Epithelial cell of proximal tubule (primary cell): ENCODE data around the gene MPDU1. TPM values are rescaled to one million over a fixed set of nuclear protein-coding genes. Genes with fewer than 3 reads are reported as not detected.

Source experiments
- DNase-seq: peaks from one replicate; pipeline ENCODE4 v3.0.0-alpha.2; 2011; ENCODE audit warnings: low read depth
- H3K4me3 ChIP-seq: 2 replicates; pipeline ENCODE4 v1.5.1; 2011; ENCODE audit warnings: low read depth, mild to moderate bottlenecking, low read length
- CTCF ChIP-seq: conservative IDR thresholded peaks from 2 replicates; pipeline ENCODE4 v1.5.1; 2012; ENCODE audit warnings: low read depth, mild to moderate bottlenecking, low read length
- total RNA-seq: library from RNA; depleted of rRNA; stranded (reverse); fragments of >200 nt; gene quantifications from 2 replicates; pipeline ENCODE4 v1.2.3, GENCODE V29; 2015

MPDU1 gene
- total RNA-seq, 1 donor from 2014 or later: 236 TPM

GRCh38 chr17:7632492-7632894 is 48.8 kb downstream of the MPDU1 start:
- TF ChIP-seq CTCF: peak; percentile 67
- H3K4me3 ChIP-seq: no peak overlapping the region
- no peak for DNase-seq

DNA sequence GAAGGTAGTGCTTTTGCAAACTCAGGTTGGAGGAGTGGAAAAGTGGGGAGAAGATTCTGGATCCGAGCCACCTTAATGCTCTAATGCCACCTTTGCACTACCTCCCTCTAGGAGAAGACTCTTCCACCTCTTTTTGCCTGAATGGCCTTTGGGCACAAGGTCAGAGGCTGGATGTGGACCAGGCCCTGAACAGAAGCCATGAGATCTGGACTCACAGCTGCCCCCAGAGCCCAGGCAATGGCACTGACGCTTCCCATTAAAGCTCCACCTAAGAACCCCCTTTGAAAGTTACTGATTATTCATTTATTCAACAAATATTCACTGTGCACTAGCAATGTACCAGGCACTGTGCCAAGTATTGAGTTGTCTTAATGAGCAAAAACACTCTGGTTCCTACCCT is 49.4 kb downstream of the MPDU1 start:
- no peak for DNase-seq
- no peak for TF ChIP-seq CTCF

DNA sequence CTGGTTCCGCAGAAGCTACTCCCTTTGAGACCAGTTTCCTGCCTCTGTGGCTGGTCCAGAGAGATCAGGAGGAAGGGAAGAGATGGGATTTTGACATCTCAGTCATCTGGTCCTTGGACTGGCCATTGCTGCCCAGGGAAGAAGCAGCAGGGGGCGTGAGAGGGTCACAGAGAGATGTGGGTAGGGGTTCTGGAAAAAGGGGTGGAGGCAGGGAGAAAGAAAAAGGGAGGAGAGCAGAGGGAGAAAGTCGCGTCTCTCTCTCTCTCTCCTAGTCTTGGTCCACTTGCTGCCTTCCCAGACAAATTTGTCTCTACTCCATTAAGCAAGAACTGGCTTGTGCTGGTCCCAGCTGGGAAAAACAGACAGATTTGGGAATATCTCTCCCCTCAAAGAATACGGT is 50.7 kb downstream of the MPDU1 start:
- peak; percentile 72 for TF ChIP-seq CTCF
- DNase-seq: no peak
- no peak overlapping the region for H3K4me3 ChIP-seq

More for the DNA sequence above, 49.4 kb downstream of the MPDU1 start:
- no peak overlapping the region for H3K4me3 ChIP-seq

DNA sequence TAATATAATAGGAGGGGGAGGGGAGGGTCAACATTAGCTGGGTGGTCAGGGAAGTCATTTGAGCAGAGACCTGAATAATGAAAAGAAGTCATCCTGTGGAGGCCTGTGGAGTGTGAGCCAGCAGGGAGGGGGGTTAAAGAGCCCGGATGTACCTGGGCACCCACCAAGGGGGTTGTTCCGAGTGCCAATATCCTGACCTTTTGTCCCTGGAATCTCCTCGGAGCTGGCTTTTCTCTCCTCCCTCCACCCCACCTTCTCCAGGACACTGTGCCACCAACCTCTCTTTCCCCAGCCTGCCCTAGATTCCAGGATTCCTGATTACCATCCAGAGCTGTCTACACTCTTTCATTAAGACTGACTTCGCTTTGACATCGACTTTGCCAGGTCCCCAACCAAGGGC is 52.5 kb downstream of the MPDU1 start:
- no peak overlapping the region for H3K4me3 ChIP-seq
- TF ChIP-seq CTCF: no peak
- DNase-seq: no peak

Other genes with a start within 250 kb of the MPDU1 start
- 0.81 and 1.4 TPM in 2 replicates for gene ACAP1, start 247.3 kb upstream of the MPDU1 start, total RNA-seq
- 9.8 and 12.3 TPM in 2 replicates for gene KCTD11, start 231.7 kb upstream of the MPDU1 start, total RNA-seq
- not detected in 2 replicates for gene TMEM95, start 228.7 kb upstream of the MPDU1 start, total RNA-seq
- 5.4 and 7.3 TPM in 2 replicates for gene TNK1, start 202.8 kb upstream of the MPDU1 start, total RNA-seq
- gene PLSCR3, start 189.3 kb upstream of the MPDU1 start, total RNA-seq: 33.0 and 59.0 TPM in 2 replicates
- 134 and 163 TPM in 2 replicates for gene TMEM256, start 179.8 kb upstream of the MPDU1 start, total RNA-seq
- gene NLGN2, start 176.0 kb upstream of the MPDU1 start, total RNA-seq: 2.5 and 10.3 TPM in 2 replicates
- gene SPEM1, start 163.5 kb upstream of the MPDU1 start, total RNA-seq: not detected in 2 replicates
- not detected in 2 replicates for gene SPEM2, start 158.2 kb upstream of the MPDU1 start, total RNA-seq
- gene SPEM3, start 155.0 kb upstream of the MPDU1 start, total RNA-seq: not detected in 2 replicates
- gene TMEM102, start 148.4 kb upstream of the MPDU1 start, total RNA-seq: 24.6 and 25.0 TPM in 2 replicates
- gene FGF11, start 144.3 kb upstream of the MPDU1 start, total RNA-seq: 0.51 and 11.5 TPM in 2 replicates
- 21.3 and 30.7 TPM in 2 replicates for gene CHRNB1, start 138.8 kb upstream of the MPDU1 start, total RNA-seq
- gene ZBTB4, start 104.2 kb upstream of the MPDU1 start, total RNA-seq: 17.9 and 24.6 TPM in 2 replicates
- gene SLC35G6, start 102.4 kb upstream of the MPDU1 start, total RNA-seq: not detected in 2 replicates
- gene POLR2A, start 99.5 kb upstream of the MPDU1 start, total RNA-seq: 30.3 and 30.5 TPM in 2 replicates
- 25.2 and 31.8 TPM in 2 replicates for gene TNFSF12, start 34.8 kb upstream of the MPDU1 start, total RNA-seq
- 5.2 and 6.4 TPM in 2 replicates for gene TNFSF13, start 25.1 kb upstream of the MPDU1 start, total RNA-seq
- gene SENP3, start 21.9 kb upstream of the MPDU1 start, total RNA-seq: 62.9 and 113 TPM in 2 replicates
- gene CD68, start 4.2 kb upstream of the MPDU1 start, total RNA-seq: 10.7 and 16.7 TPM in 2 replicates
- gene SOX15, start 6.2 kb downstream of the MPDU1 start, total RNA-seq: 18.7 and 19.0 TPM in 2 replicates
- gene FXR2, start 31.0 kb downstream of the MPDU1 start, total RNA-seq: 49.9 and 53.6 TPM in 2 replicates
- gene SAT2, start 44.0 kb downstream of the MPDU1 start, total RNA-seq: 32.6 and 43.4 TPM in 2 replicates
- not detected in 2 replicates for gene SHBG, start 46.3 kb downstream of the MPDU1 start, total RNA-seq
- not detected in 2 replicates for gene ATP1B2, start 67.1 kb downstream of the MPDU1 start, total RNA-seq
- gene TP53, start 103.6 kb downstream of the MPDU1 start, total RNA-seq: 49.4 and 89.4 TPM in 2 replicates
- 14.9 and 41.6 TPM in 2 replicates for gene WRAP53, start 104.6 kb downstream of the MPDU1 start, total RNA-seq
- 0.94 and 1.7 TPM in 2 replicates for gene EFNB3, start 121.3 kb downstream of the MPDU1 start, total RNA-seq
- gene DNAH2, start 133.9 kb downstream of the MPDU1 start, total RNA-seq: not detected in 2 replicates